Measurements from ENCODE around the gene CROT.

CROT gene

DNA sequence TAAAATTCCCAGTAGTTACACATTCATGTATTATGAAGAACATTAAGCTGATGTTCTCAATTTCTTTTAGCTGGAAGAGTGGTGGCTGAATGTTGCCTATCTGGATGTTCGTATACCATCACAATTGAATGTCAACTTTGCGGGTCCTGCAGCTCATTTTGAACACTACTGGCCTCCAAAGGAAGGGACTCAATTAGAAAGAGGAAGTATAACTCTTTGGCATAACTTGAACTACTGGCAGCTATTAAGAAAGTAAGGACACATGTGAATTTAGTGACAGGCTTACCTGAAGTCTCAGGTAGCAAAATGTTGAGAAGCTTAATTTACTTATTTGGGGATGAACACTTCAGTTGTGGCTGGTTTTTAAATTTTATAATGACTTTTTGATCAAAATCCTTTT is 15.9 kb downstream of the CROT start:
- Mint-ChIP-seq H3K4me3 (no peak overlapping the region), H3K27ac (no peak overlapping the region), H3K4me1 (no peaks in the 10 kb centered on the region), H3K27me3 (ENCODE audit: low read depth) (no peaks in the 10 kb centered on the region), H3K36me3 (ENCODE audit: low read depth) (peaks cover 43% of the 10 kb centered on the region), H3K9me3 (peaks cover 7% of the 10 kb centered on the region)
- TF ChIP-seq, protein P1, sequence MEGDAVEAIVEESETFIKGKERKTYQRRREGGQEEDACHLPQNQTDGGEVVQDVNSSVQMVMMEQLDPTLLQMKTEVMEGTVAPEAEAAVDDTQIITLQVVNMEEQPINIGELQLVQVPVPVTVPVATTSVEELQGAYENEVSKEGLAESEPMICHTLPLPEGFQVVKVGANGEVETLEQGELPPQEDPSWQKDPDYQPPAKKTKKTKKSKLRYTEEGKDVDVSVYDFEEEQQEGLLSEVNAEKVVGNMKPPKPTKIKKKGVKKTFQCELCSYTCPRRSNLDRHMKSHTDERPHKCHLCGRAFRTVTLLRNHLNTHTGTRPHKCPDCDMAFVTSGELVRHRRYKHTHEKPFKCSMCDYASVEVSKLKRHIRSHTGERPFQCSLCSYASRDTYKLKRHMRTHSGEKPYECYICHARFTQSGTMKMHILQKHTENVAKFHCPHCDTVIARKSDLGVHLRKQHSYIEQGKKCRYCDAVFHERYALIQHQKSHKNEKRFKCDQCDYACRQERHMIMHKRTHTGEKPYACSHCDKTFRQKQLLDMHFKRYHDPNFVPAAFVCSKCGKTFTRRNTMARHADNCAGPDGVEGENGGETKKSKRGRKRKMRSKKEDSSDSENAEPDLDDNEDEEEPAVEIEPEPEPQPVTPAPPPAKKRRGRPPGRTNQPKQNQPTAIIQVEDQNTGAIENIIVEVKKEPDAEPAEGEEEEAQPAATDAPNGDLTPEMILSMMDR (IDR thresholded peaks at IDR 0.05; ENCODE audit: unreplicated experiment in 3 of 3), result no peak

DNA sequence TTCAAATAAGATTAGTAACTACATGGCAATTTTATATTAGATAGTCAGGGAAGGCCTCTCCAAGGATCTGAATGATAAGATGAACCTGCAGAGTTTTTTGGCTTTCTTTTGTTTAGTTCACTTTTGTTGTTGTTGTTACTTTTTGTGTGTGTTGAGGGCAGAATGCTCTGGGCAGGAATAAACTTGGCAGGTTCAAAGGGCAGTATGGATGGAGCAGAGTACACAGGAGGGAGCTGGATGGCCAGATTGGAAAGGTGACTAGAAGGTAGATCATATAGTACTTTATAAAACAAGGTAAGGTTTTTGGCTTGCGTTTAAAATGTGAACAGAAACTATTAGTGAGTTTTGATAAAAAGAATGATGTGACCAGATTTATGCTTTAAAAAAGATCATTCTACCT is 17.9 kb downstream of the CROT start:
- Mint-ChIP-seq H3K9me3 (no peaks in the 10 kb centered on the region), H3K27me3 (ENCODE audit: low read depth) (no peaks in the 10 kb centered on the region), H3K27ac (no peak overlapping the region), H3K36me3 (ENCODE audit: low read depth) (peaks cover 26% of the 10 kb centered on the region), H3K4me3 (no peak overlapping the region), H3K4me1 (no peaks in the 10 kb centered on the region)
- TF ChIP-seq, protein P1 (IDR thresholded peaks at IDR 0.05; ENCODE audit: unreplicated experiment in 3 of 3), result no peak

DNA sequence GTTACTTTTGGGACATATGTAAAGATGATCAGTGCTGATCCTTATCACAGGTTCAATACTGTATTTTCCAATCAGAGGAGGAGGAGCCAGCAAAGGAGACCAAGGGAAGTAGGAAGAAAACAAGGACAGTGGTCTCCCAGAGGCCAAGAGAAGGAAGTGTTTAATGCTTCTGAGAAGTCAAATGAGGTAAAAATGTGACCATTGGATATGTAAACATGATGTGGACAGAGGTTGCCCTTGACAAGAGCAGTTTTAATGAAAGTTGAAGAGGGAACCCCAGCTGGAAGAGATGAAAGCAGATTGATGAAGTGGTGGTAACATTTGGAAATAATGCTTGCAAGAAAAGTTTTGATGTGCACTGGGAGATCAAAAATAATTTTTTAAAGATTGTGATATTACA is 18.8 kb downstream of the CROT start:
- H3K9me3 Mint-ChIP-seq, result no peaks in the 10 kb centered on the region
- H3K27ac Mint-ChIP-seq, result no peak overlapping the region
- TF ChIP-seq, protein P1 (IDR thresholded peaks at IDR 0.05; ENCODE audit: unreplicated experiment in 3 of 3), result no peak
- H3K4me1 Mint-ChIP-seq, result no peaks in the 10 kb centered on the region
- peaks cover 19% of the 10 kb centered on the region for H3K36me3 Mint-ChIP-seq (ENCODE audit: low read depth)
- H3K27me3 Mint-ChIP-seq (ENCODE audit: low read depth), result no peaks in the 10 kb centered on the region
- no peak overlapping the region for H3K4me3 Mint-ChIP-seq

DNA sequence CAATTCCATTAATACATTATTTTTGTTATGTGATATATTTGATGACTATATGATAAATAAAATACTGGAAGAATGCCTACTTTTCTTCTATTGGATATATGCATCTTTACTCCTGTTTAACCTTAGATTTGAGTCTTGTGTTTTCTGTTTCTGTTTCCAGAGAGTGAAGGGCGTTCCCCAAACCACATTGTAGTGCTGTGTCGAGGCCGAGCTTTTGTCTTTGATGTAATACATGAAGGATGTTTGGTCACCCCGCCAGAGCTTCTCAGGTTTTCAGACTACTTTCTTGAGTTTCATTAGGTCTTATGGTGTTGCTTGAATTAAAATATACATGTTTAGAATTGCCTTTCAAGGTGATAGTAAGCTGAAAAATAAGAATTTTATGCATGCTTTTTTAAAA is 23.8 kb downstream of the CROT start:
- no peaks in the 10 kb centered on the region for H3K9me3 Mint-ChIP-seq
- TF ChIP-seq, protein P1 (IDR thresholded peaks at IDR 0.05; ENCODE audit: unreplicated experiment in 3 of 3), result no peak
- no peak overlapping the region for H3K27ac Mint-ChIP-seq
- H3K27me3 Mint-ChIP-seq (ENCODE audit: low read depth), result no peaks in the 10 kb centered on the region
- peaks cover 14% of the 10 kb centered on the region for H3K36me3 Mint-ChIP-seq (ENCODE audit: low read depth)
- no peak overlapping the region for H3K4me3 Mint-ChIP-seq
- no peaks in the 10 kb centered on the region for H3K4me1 Mint-ChIP-seq

DNA sequence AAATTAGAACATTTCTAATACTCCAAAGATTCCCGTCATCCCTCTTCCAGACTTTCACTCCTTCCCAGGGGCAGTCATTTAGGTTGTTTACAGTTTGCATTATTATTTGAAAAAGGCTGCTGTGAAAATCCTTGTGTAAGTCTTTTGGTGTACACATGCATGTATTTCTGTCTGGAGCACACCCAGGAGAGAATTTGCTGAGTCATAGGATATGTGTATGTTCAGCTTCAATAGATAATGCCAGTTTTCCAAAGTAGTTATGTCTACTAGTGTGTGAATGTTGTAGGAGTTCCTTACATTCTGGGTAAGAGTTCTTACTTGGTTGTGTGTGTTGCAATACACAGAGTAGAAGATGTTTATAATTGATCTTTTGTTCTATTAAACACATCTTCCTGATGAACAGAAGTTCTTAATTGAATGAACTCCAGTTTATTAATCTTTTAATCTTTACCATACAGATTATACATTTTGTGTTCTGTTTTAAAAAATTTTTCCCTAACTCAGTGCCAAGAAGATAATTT is 25.3 kb downstream of the CROT start:
- TF ChIP-seq, protein P1 (IDR thresholded peaks at IDR 0.05; ENCODE audit: unreplicated experiment in 3 of 3), result no peak
- no peak overlapping the region for H3K4me3 Mint-ChIP-seq
- H3K9me3 Mint-ChIP-seq, result no peaks in the 10 kb centered on the region
- H3K36me3 Mint-ChIP-seq (ENCODE audit: low read depth), result peaks cover 14% of the 10 kb centered on the region
- no peaks in the 10 kb centered on the region for H3K27me3 Mint-ChIP-seq (ENCODE audit: low read depth)
- no peak overlapping the region for H3K27ac Mint-ChIP-seq
- no peaks in the 10 kb centered on the region for H3K4me1 Mint-ChIP-seq

DNA sequence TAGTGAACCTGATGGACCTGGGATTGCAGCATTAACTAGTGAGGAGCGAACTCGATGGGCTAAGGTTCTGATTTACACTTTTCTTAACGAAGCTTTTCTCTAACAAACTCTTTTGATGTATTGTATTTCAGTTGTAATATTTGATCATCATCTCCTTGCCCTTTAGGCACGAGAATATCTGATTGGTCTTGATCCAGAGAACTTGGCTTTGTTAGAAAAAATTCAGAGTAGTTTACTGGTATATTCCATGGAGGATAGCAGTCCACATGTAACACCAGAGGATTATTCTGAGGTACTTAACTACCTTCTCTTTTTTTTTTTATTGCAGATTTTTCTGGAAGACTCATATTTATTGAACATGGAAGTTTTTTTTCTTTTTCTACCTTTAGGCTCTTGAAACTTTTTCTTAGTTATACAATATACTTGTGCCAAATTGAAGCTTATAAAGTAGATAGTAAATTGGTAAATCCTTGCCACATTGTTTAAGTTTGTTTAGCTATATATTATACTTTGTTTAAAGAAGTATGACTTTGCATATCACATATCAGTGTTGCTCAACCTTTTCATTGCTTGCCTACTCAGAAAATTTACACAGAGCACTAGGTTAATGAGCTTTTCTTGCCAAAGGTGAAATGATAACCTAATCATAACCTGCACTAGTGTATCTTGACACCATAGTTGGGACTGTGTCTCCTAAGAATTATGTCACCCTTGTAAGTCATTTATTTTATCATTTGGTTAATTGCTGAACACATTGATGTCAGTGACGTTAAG is 30.4 kb downstream of the CROT start:
- H3K27ac Mint-ChIP-seq, result no peak overlapping the region

More for the DNA sequence above, 30.4 kb downstream of the CROT start:
- Mint-ChIP-seq H3K27me3 (ENCODE audit: low read depth) (no peaks in the 10 kb centered on the region), H3K9me3 (no peaks in the 10 kb centered on the region), H3K36me3 (ENCODE audit: low read depth) (peaks cover 15% of the 10 kb centered on the region), H3K4me3 (no peak overlapping the region), H3K4me1 (no peaks in the 10 kb centered on the region)
- TF ChIP-seq, protein P1 (IDR thresholded peaks at IDR 0.05; ENCODE audit: unreplicated experiment in 3 of 3), result no peak

All from nephron (organoid).